H9 (cell line): ENCODE data around the gene AGMO. TPM values are rescaled to one million over a fixed set of nuclear protein-coding genes. Genes with fewer than 3 reads are reported as not detected.

Experiments
- DNase-seq: peaks from one replicate; pipeline ENCODE4 v3.0.0-alpha.2; 2017
- H2AFZ ChIP-seq: one replicate; pipeline ENCODE4 v1.6.1; 2013; ENCODE audit warnings: mild to moderate bottlenecking, low read length, control low read depth, moderate library complexity
- H2AK5ac ChIP-seq: 2 replicates; pipeline ENCODE4 v1.6.1; 2013; ENCODE audit warnings: low read length, control low read depth, mixed read lengths; ENCODE audit not compliant: insufficient read length
- H2BK120ac ChIP-seq: one replicate; pipeline ENCODE4 v1.6.1; 2013; ENCODE audit warnings: low read depth, mild to moderate bottlenecking, low read length, control low read depth, inconsistent platforms; ENCODE audit not compliant: poor library complexity, severe bottlenecking
- H2BK12ac ChIP-seq: 2 replicates; pipeline ENCODE4 v1.6.1; 2013; ENCODE audit warnings: low read length, control low read depth, mixed read lengths, low read depth; ENCODE audit not compliant: insufficient read length
- H2BK15ac ChIP-seq: 2 replicates; pipeline ENCODE4 v1.6.1; 2013; ENCODE audit warnings: low read depth, low read length, control low read depth
- H2BK20ac ChIP-seq: one replicate; pipeline ENCODE4 v1.6.1; 2013; ENCODE audit warnings: low read depth, mild to moderate bottlenecking, low read length, control low read depth, inconsistent platforms; ENCODE audit not compliant: poor library complexity, severe bottlenecking
- H2BK5ac ChIP-seq: 2 replicates; pipeline ENCODE4 v1.6.1; 2013; ENCODE audit warnings: low read length, control low read depth, mixed read lengths; ENCODE audit not compliant: insufficient read length
- H3K14ac ChIP-seq: 2 replicates; pipeline ENCODE4 v1.6.1; 2013; ENCODE audit warnings: low read length, control low read depth; ENCODE audit not compliant: insufficient read depth
- H3K18ac ChIP-seq: 2 replicates; pipeline ENCODE4 v1.6.1; 2013; ENCODE audit warnings: low read depth, mild to moderate bottlenecking, mixed read lengths, low read length, control low read depth; ENCODE audit not compliant: insufficient read length
- H3K23ac ChIP-seq: 2 replicates; pipeline ENCODE4 v1.6.1; 2013; ENCODE audit warnings: low read length, control low read depth, mixed read lengths, low read depth; ENCODE audit not compliant: insufficient read length
- H3K23me2 ChIP-seq: 2 replicates; pipeline ENCODE4 v1.6.1; 2013; ENCODE audit warnings: low read depth, mild to moderate bottlenecking, mixed read lengths, low read length, control low read depth; ENCODE audit not compliant: insufficient read length, poor library complexity, severe bottlenecking
- H3K27ac ChIP-seq: 2 replicates; pipeline ENCODE4 v1.5.1; 2013; ENCODE audit warnings: low read length, control low read depth, mixed read lengths, low read depth; ENCODE audit not compliant: insufficient read length
- H3K27me3 ChIP-seq: 2 replicates; pipeline ENCODE4 v1.6.1; 2013; ENCODE audit warnings: low read length, control low read depth, inconsistent platforms; ENCODE audit not compliant: insufficient read depth
- H3K4ac ChIP-seq: 2 replicates; pipeline ENCODE4 v1.6.1; 2013; ENCODE audit warnings: low read depth, mild to moderate bottlenecking, control low read depth, inconsistent platforms, low read length, moderate library complexity
- H3K4me1 ChIP-seq: 2 replicates; pipeline ENCODE4 v1.6.1; 2013; ENCODE audit warnings: low read length, control low read depth, inconsistent platforms; ENCODE audit not compliant: insufficient read depth
- H3K4me2 ChIP-seq: 2 replicates; pipeline ENCODE4 v1.6.1; 2013; ENCODE audit warnings: low read length, control low read depth, mixed read lengths; ENCODE audit not compliant: insufficient read length, insufficient read depth
- H3K56ac ChIP-seq: 2 replicates; pipeline ENCODE4 v1.6.1; 2013; ENCODE audit warnings: low read depth, mild to moderate bottlenecking, mixed read lengths, low read length, control low read depth; ENCODE audit not compliant: insufficient read length
- H3K79me1 ChIP-seq: 2 replicates; pipeline ENCODE4 v1.6.1; 2013; ENCODE audit warnings: low read depth, mild to moderate bottlenecking, moderate library complexity, low read length, control low read depth, inconsistent platforms; ENCODE audit not compliant: insufficient read depth, poor library complexity, severe bottlenecking
- H3K79me2 ChIP-seq: 2 replicates; pipeline ENCODE4 v1.6.1; 2013; ENCODE audit warnings: low read length, control low read depth, inconsistent platforms; ENCODE audit not compliant: insufficient read depth
- H3K9ac ChIP-seq: 2 replicates; pipeline ENCODE4 v1.6.1; 2013; ENCODE audit warnings: low read length, control low read depth, mixed read lengths; ENCODE audit not compliant: insufficient read length; ENCODE audit errors: extremely low read depth
- H3K9me3 ChIP-seq: one replicate; pipeline ENCODE4 v1.6.1; 2013; ENCODE audit warnings: low read depth, low read length, inconsistent platforms; ENCODE audit not compliant: control insufficient read depth
- H3T11ph ChIP-seq: one replicate; pipeline ENCODE4 v1.6.1; 2013; ENCODE audit warnings: mild to moderate bottlenecking, low read length, control low read depth, inconsistent platforms
- H4K20me1 ChIP-seq: one replicate; pipeline ENCODE4 v1.6.1; 2013; ENCODE audit not compliant: control insufficient read depth, insufficient read length, insufficient read depth
- H4K5ac ChIP-seq: 2 replicates; pipeline ENCODE4 v1.6.1; 2013; ENCODE audit warnings: low read depth, mild to moderate bottlenecking, mixed read lengths, low read length, control low read depth; ENCODE audit not compliant: insufficient read length
- H4K8ac ChIP-seq: replicated peaks from 2 replicates; pipeline ENCODE4 v1.6.1; 2013; ENCODE audit warnings: low read length, control low read depth, mixed read lengths, low read depth; ENCODE audit not compliant: insufficient read length
- H4K91ac ChIP-seq: 2 replicates; pipeline ENCODE4 v1.6.1; 2013; ENCODE audit warnings: low read depth, mild to moderate bottlenecking, moderate library complexity, mixed read lengths, low read length, control low read depth; ENCODE audit not compliant: insufficient read length
- H3K27ac Mint-ChIP-seq, 3 experiments: 2 replicates in 2 of 3; 3 replicates in 1 of 3; pipeline ENCODE4 v1.8.0; 2020 to 2021; ENCODE audit warnings: mixed read lengths in 3 of 3, mild to moderate bottlenecking in 1 of 3, moderate library complexity in 1 of 3
- H3K27me3 Mint-ChIP-seq: 2 replicates; pipeline ENCODE4 v1.8.0; 2021; ENCODE audit warnings: low read depth, mild to moderate bottlenecking, moderate library complexity, mixed read lengths
- H3K36me3 Mint-ChIP-seq, 3 experiments: 2 replicates in 2 of 3; 3 replicates in 1 of 3; pipeline ENCODE4 v1.8.0; 2020 to 2021; ENCODE audit warnings: low read depth in 3 of 3, mixed read lengths in 3 of 3; ENCODE audit not compliant: insufficient read depth in 1 of 3
- H3K4me1 Mint-ChIP-seq, 2 experiments: 2 replicates each; pipeline ENCODE4 v1.8.0; 2020; ENCODE audit warnings: mixed read lengths in 2 of 2
- H3K4me3 Mint-ChIP-seq, 2 experiments: 2 replicates in 1 of 2; 3 replicates in 1 of 2; pipeline ENCODE4 v1.8.0; 2020 to 2021; ENCODE audit warnings: mild to moderate bottlenecking in 2 of 2, mixed read lengths in 2 of 2, moderate library complexity in 1 of 2
- H3K9me3 Mint-ChIP-seq, 2 experiments: 2 replicates in 1 of 2; 3 replicates in 1 of 2; pipeline ENCODE4 v1.8.0; 2020; ENCODE audit warnings: mild to moderate bottlenecking in 2 of 2, mixed read lengths in 2 of 2, moderate library complexity in 1 of 2
- CTCF ChIP-seq: fragments of 200-600 bp; sonication (generic); conservative IDR thresholded peaks from 3 replicates; pipeline ENCODE4 v1.8.0; 2021; ENCODE audit warnings: antibody characterized with exemption, mild to moderate bottlenecking
- WGBS: extraction: QIAGEN DNeasy Blood & Tissue Kit; methylation state at CpG from one replicate; pipeline ENCODE4 v1.1.7; 2013; ENCODE audit warnings: missing lambda C conversion rate, low lambda C conversion rate, mixed read lengths; ENCODE audit not compliant: insufficient read length; ENCODE audit errors: extremely low coverage; 5-methylcytosine and 5-hydroxymethylcytosine counted together
- total RNA-seq: library from RNA; stranded (reverse); gene quantifications from 2 replicates; pipeline ENCODE4 v1.2.1, GENCODE V29; 2021

Gene AGMO
- total RNA-seq, 1 experiment from 2014 or later: 0.70 TPM

DNA sequence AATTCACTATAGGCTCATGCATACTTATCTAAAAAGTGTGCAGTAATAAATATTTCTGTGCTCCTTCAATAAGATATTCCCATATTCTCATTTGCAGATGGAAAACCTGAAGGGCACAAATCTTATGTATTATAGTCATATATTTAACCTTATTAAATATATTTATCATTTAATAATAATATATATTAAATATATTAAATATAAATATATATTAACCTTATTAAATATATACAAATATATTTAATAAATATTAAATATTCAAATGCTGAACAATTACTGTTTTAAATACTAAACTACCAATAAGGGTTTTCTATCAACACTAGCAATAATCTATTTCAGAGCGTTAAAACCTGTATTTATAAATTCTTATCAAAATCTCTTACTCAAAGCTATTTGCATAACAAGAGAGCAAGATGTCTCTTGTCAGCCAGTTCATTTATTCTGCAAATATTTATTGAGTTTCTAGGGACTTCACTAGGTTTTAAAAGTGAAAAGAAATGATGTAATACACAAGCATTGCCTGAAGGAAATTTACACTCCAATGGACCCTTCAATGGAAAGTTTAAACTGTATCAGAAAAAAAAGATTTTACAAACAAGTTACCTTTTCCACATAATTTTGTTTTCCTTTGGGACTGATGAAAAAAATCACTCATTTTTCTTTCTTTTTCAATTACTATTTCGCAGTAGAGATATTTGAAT is 159.2 kb downstream of the AGMO start:
- Histone ChIP-seq H3T11ph (no peak overlapping the region), H3K4ac (no peak overlapping the region), H4K8ac (no peak overlapping the region), H4K5ac (no peak overlapping the region), H3K79me1 (no peaks in the 10 kb centered on the region), H3K23ac (no peak overlapping the region), H3K79me2 (no peaks in the 10 kb centered on the region), H2BK12ac (no peak overlapping the region), H3K9ac (no peak overlapping the region), H2AK5ac (no peak overlapping the region), H2BK20ac (no peak overlapping the region), H3K56ac (no peak overlapping the region), H3K4me1 (no peaks in the 10 kb centered on the region), H3K14ac (no peak overlapping the region), H3K4me2 (no peak overlapping the region), H3K23me2 (no peaks in the 10 kb centered on the region), H2AFZ (no peak overlapping the region), H3K9me3 (no peaks in the 10 kb centered on the region), H3K27ac (no peak overlapping the region), H2BK15ac (no peak overlapping the region), H3K18ac (no peak overlapping the region), H2BK5ac (no peak overlapping the region), H4K91ac (no peak overlapping the region), H2BK120ac (no peak overlapping the region), H4K20me1 (no peaks in the 10 kb centered on the region), H3K27me3 (no peaks in the 10 kb centered on the region)
- peaks cover 0 to under 1% of the 10 kb centered on the region in 2 experiments; a peak in 1 of 5 replicates for H3K9me3 Mint-ChIP-seq
- no peak for TF ChIP-seq CTCF
- peaks cover 4 to 5% of the 10 kb centered on the region in 2 experiments; a peak in 2 of 4 replicates for H3K4me1 Mint-ChIP-seq
- DNase-seq: no peak
- H3K4me3 Mint-ChIP-seq: no peak overlapping the region; a peak in 1 of 5 replicates
- peaks cover 0 to 1% (median under 1%) of the 10 kb centered on the region in 3 experiments; a peak in 3 of 7 replicates for H3K36me3 Mint-ChIP-seq
- no peaks in the 10 kb centered on the region for H3K27me3 Mint-ChIP-seq
- no CpG with 5 or more reads among the region's 2 CpGs for WGBS
- no peak overlapping the region for H3K27ac Mint-ChIP-seq
